Measurements from ENCODE around the gene TNFSF9.
"Not testable (repeated sequence)": the region's sequence is repeated elsewhere in the genome, so short reads cannot be mapped to it uniquely, and the experiment has no call there.

Gene TNFSF9

DNA sequence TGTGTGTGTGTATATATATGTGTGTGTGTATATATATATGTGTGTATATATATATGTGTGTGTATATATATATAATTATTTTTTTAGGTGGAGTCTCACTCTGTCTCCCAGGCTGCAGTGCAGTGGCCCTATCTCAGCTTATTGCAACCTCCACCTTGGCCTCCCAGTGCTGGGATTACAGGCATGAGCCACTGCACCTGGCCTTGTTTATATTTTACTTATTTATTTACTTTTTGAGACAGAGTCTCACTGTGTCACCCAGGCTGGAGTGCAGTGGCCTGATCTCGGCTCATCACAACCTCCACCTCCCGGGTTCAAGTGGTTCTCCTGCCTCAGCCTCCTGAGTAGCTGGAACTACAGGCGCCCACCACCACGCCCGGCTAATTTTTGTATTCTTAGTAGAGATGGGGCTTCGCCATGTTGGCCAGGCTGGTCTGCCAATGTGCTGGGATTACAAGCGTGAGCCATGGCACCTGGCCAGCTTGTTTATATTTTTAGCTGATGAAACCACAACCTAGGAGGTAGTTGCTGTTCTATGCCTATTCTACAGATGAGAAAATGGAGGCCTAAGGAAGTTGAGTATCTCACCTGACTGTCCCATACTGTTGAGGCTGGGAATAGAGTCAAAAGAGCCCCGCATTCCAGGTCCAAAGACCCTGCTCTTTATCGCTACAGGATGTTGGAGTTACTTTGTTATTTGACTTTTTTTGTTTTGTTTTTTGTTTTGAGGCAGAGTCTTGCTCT is 22.6 kb upstream of the TNFSF9 start:
- not testable (repeated sequence) for DNase-seq

DNA sequence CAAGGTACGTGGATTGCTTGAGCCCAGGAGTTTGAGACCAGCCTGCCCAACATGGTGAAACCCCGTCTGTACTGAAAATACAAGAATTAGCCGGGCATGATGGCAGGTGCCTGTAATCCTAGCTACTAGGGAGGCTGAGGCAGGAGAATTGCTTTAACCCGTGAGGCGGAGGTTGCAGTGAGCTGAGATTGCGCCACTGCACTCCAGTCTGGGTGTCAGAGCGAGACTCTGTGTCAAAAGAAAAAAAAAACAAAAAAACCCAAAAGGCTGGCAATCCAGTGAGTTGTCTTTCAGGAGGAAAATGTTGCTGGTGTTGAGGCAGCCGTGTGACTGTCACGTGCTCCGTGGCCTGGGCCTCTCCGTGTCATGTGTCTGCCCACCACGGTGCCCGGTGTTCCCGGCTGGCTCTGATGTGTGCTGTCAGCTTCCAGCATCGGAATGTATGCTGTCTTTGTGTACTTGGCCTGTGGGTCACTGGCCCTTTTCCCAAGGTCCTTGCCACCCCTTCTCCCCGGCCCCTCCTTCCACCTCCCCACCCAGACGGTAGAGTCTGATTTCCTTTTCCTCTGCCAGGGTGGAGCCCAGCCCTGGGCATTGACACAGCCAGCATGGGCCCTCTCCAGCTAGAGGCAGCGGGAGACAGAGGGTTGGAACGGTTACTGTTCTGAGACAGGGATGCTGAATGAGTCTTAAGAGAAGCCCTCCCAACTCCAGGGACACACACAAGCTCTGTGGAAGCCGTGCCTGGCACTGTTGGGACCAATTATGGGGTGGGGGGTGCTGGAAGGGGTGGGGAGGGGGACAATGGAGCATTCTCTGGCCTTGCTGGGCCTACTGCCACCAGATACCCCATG is 21.5 kb upstream of the TNFSF9 start:
- DNase-seq = no peak

DNA sequence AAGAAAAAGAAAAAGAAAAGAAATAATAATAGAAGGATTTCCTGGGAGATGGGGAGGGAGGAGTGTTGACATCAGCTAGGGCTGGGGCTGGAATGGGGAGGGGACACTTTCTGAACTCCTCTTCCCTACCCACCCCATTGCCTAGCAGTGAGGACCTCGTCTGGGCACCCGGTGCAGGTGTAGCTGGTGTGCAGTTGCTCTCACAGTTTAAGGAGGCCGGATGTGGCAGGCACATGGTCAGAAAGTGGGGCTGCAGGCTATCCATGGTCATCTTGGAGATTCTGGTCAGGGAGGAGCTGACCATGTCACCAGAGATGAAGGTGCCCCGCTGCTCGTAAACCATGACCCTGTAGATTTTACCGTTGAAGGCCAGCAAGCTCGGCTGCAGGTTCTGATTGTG is 20.2 kb upstream of the TNFSF9 start:
- no peak for DNase-seq

DNA sequence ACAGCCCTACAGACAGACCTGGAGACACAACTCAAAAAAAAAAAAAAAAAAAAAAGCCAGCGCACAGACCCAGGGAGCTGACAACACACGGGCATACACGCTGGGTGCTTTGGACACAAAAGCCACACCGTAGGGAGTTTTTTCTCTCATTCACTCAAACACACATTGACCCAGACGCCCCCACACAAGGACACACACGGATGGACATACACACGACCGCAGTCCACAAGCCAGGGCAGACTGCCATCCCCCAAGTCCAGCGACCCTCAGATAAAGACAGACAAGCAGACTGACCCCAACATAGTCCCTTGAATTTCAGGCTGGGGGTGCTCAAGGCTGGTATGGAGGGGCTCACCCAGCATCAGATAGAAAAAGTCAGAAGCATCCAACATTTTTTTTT is 16.7 kb upstream of the TNFSF9 start:
- DNase-seq = no peak

DNA sequence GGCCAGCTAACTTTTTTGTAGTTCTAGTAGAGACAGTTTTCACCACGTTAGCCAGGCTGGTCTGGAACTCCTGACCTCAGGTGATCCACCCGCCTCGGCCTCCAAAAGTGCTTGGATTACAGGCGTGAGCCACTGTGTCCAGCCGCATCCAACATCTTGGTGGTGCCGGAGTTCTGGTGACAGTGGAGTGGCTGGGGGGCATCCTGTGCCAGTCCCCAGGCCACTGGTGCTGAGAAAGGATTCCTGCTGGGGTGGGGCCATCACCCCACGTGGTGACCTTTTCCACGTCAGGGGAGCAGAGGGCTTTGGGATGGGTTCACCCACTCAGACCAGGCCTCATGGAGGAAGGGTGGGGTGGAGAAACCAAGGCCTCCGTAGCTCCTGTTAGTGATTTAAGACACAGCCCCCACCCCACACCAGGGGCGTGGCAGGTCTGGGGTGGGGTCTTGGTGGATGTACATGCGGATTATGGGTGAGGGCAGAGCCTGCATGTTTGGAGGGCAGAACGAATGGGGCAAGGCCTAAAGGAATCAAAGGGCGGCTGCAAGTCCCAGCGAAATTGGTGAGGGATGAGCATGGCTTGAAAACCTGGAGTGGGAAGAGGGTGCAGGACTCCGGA is 15.8 kb upstream of the TNFSF9 start:
- no peak for DNase-seq

DNA sequence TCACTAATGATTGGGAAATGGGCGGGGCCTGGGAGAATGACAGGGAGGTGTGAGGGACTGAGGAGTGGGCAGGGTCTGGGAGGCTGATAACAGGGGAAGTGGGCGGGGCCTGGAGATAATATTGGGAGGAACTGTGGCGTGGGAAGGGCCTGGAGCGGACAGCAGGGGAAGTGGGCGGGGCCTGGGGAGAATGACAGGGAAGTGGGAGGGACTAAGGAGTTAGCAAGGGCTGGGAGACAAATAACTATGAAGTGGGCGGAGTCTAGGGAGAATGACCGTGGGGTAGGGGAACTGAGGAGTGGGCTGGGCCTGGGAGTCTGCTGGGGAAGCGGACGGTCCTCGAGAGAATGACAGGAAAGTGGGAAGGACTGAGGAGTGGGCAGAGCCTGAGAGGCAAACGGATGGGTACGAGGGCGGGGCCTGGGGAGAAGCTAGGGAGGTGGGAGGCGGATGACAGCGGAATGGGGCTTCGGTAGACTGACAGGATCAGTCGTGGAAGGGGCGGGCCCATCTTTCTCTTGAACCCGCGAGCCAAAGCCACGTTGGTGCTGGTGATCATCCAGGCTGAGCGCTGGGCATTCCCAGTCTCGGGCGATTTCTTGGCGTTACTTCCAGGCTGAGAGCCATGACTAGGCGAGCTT is 14.7 kb upstream of the TNFSF9 start:
- DNase-seq = peak; percentile 42

DNA sequence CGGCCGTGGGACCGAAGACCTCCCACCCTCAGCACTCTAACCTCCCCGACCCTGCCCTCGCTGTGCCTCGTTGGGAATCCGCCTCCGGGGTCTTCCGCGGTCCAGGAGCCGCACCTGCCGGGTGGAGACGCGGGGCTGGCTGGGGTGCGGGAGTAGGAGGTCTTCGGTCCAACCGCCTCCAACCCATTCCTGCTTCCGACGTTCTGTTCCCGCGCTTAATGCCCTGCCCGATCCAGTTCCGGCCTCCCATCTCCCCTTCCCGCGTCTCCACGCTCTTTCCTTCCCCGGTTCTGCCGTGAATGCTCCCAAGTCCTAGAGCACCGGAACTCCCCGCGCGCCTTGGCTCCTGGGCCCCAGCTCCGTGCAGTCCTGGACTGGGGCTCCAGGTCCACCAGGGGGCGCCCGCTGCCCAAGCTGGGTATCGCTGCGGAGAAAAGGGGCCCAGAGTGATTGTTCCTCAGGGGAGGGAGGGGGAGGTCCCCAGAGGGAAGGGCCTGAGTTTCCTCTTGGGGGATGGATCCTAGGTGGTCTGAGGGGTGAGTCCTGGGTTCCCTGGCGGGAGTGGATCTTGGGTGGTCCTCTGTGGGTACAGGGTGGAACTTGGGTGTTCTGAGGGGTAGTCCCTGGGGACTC is 14.1 kb upstream of the TNFSF9 start:
- DNase-seq = peak; percentile 82

DNA sequence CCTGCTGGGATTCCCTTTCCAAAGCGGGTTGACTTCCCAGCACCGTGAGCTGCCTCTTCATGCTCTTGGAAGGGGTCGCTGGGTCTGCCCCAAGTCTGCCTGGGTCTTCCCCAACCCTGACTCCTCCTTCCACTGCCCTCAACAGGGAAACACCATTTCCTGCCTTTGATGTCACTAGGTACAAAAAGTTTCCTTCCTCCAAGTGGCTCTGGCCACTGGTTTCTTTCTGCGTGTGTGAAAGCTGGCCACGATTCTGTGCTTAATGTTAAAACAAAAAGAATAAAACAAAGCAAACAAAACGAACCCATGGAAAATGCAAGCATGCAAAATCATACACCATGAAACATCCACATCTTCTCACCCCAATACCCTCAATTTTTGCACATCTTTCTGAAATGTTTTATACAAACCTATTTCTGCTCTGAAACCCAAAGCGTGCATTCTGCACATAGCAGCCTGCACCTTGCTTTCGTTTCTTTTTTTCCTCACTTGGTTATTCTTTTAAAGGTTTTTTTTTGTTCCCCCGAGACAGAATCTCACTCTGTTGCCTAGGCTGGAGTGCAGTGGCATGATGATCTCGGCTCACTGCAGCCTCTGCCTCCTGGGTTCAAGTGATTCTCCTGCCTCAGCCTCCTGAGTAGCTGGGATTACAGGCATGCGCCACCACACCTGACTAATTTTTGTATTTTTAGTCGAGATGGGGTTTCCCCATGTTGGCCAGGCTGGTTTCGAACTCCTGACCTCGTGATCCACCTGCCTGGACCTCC is 12.5 kb upstream of the TNFSF9 start:
- no peak for DNase-seq

DNA sequence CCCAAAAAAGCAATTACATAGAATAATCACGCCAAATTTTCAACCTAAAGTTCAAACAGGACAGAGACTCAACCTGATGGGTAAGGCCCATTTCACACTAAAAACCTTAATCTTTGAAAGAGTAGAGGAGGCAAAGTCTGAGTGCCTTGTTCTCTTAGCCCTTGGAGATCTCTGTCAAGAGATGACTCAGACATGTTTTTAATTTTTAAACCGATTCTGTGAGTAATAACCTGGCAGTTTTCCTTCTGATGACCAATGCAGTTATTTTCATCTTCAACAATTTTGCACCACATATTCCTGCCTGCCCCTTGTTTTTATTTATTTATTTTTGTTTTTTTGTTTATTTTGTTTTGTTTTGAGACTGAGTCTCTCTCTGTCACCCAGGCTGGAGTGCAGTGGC is 11.5 kb upstream of the TNFSF9 start:
- no peak for DNase-seq

DNA sequence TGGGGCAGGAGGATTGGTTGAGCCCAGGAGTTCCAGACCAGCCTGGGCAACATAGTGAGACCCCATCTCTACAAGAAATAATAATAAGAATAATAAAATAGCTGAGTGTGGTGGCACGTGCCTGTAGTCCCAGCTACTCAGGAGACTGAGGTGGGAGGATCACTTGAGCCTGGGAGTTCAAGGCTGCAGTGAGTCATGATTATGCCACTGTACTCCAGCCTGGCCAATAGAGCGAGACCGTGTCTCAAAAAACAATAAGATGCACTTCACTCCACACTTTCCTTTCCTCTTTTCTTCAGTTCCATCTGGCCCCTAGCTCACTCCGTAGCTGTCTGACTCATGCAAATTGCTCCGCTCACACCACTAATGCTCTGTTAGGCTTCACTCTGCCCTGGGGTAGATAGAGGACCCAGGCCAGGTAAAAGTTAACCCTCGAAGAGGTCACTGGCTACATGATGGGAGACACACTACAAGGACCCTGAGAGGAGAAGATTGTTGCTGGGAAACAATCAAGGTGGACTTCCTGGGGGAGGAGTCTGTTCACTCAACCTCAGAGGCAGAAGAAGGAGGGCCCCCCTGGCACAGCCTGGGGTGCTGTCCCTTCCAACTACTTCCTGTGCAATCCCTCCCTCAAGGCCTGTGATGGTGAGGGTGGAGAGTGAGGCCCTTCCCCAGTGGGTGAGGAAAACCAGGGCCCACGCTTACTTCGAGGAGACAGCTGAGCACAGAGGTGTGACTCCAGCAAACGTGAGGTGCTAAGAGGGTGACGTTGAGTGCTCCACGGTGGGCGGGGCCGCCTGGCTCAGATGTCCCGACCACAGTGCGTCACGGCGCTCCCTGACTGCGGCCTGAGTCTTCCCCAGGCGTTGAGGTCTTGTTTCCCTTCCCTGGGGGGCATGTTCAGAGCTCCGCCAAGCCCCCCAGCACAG is 8.8 kb upstream of the TNFSF9 start:
- DNase-seq = no peak

DNA sequence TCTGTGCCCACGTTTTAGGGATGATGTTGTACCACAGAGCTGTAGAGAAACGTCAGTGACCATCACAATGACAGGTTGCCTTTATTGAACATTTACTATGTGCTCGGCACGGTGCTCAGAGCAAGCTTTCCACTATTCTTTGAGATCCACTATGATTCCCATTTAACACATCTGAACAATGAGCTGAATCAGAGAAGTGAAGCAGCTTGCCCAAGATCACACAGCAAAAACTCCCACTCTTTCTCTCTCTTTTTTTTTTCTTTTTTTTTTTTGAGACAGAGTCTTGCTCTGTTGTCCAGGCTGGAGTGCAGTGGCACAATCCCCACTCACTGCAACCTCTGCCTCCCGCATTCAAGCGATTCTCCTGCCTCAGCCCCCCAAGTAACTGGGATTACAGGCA is 8.1 kb upstream of the TNFSF9 start:
- no peak for DNase-seq

DNA sequence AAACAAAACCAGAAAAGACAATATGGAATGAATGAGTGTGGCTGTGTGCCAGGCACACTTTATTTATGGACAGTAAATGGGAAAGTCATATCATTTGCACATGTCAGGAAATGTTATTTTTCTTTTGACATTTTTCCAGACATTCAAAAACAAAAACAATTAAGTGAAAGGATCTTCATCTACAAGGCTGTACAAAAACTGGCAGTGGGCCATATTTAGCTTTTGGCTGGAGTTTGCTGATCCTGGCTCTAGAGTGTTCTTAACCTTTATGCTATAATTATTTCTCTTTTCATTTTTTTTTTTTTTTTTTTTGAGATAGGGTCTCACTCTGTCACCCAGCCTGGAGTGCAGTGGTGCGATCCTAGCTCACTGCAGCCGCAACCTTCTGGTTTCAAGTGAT is 6.5 kb upstream of the TNFSF9 start:
- DNase-seq = no peak

DNA sequence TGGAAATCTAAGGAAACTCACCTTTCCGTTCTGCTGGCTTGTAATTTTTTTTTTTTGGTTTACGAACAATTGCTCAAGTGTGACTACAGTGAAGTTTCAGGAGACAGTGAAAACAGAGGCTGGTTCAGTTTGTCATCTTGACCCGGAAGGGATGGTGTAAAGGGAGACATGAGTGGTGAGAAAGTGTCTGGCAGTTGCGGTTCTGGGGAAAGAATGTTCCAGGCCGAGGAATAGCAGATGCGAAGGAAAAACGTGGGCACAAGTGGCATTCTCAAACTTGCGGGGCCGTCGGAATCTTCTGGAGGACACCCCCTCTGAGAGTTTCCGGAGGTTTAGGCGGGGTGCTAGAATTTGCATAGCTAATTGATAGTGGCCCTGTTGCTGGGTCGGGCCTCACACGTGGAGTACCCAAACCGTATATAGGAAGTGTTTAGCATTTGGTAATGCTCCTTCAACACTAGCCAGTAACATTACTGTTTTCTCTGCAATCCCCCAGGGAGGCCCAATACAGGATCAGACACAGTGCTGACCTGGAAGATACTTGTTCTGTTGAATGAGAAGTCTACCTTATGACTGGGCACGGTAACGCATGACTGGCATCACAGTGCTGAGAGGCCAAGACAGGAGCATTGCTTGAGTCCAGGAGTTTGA is 2.8 kb upstream of the TNFSF9 start:
- no peak for DNase-seq

DNA sequence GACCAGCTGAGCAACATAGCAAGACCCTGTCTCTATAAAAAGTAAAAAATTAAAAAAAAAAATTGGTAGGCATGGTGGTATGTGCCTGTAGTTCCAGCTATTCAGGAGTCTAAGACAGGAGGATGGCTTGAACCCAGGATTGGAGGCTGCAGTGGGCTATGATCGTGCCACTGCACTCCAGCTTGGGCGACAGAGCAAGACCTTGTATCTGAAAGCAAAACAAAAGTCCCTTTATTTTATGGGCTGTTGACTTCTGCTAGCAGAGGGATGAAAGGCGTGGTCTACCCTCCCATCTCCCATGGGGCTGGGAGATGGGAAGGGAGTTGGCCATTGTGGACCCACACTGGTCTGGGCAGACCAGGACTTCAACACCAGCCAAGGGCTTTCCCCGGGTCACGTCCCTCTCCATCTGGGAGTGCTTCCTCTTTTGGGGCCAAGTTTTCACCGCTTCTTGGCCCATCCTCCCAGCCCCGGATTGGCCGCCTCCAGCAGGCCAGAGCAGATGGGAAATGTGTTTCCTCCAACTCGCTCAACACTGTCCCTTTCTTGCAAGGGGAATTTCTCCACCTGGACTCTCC is 2.2 kb upstream of the TNFSF9 start:
- no peak for DNase-seq

DNA sequence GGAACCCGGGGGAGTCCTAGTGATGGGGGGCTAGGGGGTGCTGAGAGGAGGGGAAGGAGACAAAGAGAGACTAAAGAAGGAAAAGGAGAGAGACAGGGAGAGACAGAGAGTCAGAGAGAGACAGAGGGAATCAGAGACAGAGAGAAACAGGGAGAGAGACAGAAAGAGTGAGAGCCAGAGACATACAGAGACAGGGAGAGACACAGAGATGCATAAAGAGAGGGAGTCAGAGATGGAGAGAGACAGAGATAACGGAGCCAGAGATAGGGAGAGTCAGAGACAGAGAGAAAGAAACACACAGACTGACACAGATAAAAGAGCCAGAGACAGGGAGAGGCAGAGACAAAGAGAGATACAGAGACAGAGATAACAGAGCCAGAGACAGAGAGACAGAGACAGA is 1.5 kb upstream of the TNFSF9 start:
- DNase-seq = no peak

DNA sequence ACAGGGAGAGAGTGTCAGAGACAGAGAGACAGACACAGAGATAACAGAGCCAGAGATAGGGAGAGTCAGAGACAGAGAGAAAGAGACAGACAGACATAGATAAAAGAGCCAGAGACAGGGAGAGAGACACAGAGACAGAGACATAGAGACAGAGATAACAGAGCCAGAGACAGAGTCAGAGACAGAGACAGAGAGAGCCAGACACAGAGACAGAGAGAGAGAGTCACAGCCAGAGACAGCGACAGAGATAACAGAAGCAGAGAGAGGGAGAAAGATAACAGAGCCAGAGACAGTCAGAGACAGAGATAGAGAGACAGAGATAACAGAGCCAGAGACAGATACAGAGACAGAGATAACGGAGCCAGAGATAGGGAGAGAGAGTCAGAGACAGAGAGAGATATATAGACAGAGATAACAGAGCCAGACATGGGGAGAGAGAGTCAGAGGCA is 865 bp upstream of the TNFSF9 start:
- DNase-seq = no peak

DNA sequence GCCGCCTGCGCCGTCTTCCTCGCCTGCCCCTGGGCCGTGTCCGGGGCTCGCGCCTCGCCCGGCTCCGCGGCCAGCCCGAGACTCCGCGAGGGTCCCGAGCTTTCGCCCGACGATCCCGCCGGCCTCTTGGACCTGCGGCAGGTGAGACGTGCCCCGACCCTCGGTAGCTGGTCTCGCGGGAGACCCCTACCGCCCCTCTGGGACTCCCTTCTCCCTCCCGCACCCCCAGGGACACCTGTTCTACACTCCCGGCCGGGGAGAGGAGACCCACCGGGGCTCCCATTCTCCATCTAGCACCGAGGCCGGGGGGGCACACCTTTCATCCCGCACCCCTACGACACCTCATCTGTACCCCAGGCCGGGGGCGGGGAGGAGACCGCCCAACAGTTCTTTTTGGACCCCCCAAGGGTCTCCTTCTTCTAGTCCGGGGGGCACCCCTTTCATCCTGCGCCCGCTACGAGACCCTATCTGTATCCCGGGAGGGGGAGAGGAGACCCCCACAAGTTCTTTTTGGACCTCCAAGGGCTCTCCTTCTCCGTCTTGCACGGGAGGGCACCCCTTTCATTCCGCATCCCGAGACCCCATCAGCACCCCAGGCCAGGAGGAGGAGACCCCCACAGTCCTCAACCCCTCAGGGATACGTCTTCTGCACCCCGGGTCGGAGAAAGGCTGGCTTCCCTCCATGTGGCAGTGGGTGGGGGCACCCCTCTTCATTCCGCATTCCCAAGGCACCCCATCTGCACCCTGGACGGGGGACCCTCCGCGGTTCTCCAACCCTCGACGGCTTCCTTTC is 533 bp downstream of the TNFSF9 start:
- no peak for DNase-seq

DNA sequence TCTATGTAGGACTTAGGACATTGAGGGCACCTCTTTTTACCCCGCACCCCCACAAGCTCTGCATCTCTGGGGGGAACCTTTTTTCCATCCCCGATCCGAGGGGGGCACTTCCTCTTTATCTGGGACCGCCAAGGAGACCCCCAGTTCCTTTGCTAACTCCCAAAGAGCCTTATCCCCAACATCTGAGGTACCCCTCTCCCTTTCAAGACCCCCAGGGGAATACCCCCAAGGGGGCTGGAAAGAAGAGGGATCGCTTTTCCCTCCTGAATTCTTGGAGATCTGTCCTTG is 1.1 kb downstream of the TNFSF9 start:
- no peak for DNase-seq

DNA sequence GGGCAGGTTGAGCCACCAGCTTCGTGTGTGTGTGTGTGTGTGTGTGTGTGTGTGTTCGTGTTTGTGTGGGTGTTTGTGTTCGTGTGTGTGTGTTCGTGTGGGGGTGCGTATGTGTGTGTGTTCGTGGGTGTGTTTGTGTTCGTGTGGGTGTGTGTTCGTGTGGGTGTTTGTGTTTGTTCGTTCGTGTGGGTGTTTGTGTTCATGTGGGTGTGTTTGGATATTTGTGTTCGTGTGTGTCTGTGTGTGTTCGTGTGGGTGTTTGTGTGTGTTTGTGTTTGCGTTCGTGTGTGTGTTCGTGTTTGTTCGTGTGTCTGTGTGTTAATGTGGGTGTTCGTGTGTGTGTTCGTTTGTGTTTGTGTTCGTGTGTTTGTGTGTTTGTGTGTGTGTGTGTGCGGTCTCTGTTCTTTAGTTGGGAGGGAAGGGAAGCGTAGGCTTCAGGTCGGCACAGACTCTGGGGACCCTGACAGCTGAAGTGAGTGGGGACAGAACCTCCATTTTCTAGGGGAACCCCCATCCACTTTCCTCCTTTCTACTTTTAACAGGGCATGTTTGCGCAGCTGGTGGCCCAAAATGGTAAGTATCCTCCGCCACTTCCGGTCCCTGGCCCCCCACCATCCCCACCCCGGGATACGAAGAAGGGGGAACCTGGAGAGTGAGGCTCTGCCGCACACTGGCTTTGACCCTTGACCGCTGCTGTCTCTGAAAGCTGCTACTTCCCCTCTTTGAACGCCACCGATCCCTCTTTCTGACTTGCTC is 1.6 kb downstream of the TNFSF9 start:
- DNase-seq = no peak
